GM18951 (cell line): ENCODE data around the gene MAD1L1.

ENCODE experiments used
- POLR2A ChIP-seq: IDR thresholded peaks from 4 replicates; pipeline ENCODE4 v1.6.1; 2011; ENCODE audit warnings: mild to moderate bottlenecking; ENCODE audit not compliant: insufficient read length, insufficient read depth; ENCODE audit errors: extremely low read depth
- in situ Hi-C: fragments of 300-500 bp; cut with MboI; formaldehyde crosslinking; loops from one replicate; pipeline ENCODE4 v1.12.0; 2022; ENCODE audit warnings: low sequenced_read_pairs, mixed read lengths, inconsistent platforms; ENCODE audit not compliant: unreplicated experiment

The MAD1L1 gene

GRCh38 chr7:1956611-1957470 is 275.9 kb downstream of the MAD1L1 start:
- in situ Hi-C loops = no loop called here
- no peak for TF ChIP-seq POLR2A

GRCh38 chr7:1956141-1956540 is 276.6 kb downstream of the MAD1L1 start:
- TF ChIP-seq POLR2A = no peak
- in situ Hi-C loops = no loop called here

- in situ Hi-C loops = no loop called here
- TF ChIP-seq POLR2A = no peak
These were observed 278.3 kb downstream of the MAD1L1 start for GRCh38 chr7:1954366-1955004.

- in situ Hi-C loops = no loop called here
- TF ChIP-seq POLR2A = no peak
These were observed 279.2 kb downstream of the MAD1L1 start for GRCh38 chr7:1953199-1954190.

GRCh38 chr7:1952781-1953180 is 280.0 kb downstream of the MAD1L1 start:
- in situ Hi-C loops = no loop called here
- TF ChIP-seq POLR2A = no peak

GRCh38 chr7:1952169-1952760 is 280.5 kb downstream of the MAD1L1 start:
- in situ Hi-C loops = no loop called here
- no peak for TF ChIP-seq POLR2A

GRCh38 chr7:1951600-1951999 is 281.1 kb downstream of the MAD1L1 start:
- no peak for TF ChIP-seq POLR2A
- in situ Hi-C loops = no loop called here

- in situ Hi-C loops = no loop called here
These were observed 281.6 kb downstream of the MAD1L1 start for GRCh38 chr7:1951159-1951536.

GRCh38 chr7:1950452-1951158 is 282.1 kb downstream of the MAD1L1 start:
- in situ Hi-C loops = no loop called here
- no peak for TF ChIP-seq POLR2A

More at GRCh38 chr7:1951159-1951536, 281.6 kb downstream of the MAD1L1 start:
- TF ChIP-seq POLR2A = no peak

- in situ Hi-C loops = no loop called here
- TF ChIP-seq POLR2A = no peak
These were observed 282.7 kb downstream of the MAD1L1 start for GRCh38 chr7:1950066-1950451.

GRCh38 chr7:1949681-1950055 is 283.1 kb downstream of the MAD1L1 start:
- no peak for TF ChIP-seq POLR2A
- in situ Hi-C loops = no loop called here
